ENCODE data around the gene AKAP14.
"Not testable (repeated sequence)": the region's sequence is repeated elsewhere in the genome, so short reads cannot be mapped to it uniquely, and the experiment has no call there.

AKAP14 gene

DNA sequence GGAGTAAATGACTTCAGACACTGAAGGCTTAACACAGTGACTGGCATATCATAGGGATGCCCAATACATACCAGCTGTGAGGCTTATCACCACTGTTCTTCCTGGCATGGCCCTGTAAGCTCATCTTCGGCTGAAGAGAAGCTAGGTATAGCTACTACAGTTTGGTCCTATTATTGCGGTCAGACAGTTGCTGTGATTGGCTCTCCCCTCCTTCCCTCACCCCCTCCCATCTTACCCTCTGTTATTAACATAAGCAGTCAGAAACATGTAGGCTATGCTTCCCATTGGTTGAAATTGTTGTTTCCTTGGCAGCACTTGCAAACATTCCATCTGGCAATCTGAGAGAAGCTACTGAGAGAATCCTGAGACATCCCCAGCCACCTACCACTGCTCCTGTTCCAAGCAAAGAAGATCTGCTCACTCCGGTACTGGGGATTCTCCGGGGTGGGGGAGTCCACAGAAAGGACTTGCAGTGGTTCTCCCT lies at the start of gene AKAP14:
AKAP14 (plus strand) TSS at position 51 of the 484 bp plus-strand sequence. CDS start 7,331 bp downstream, outside the sequence.
- no peak for DNase-seq

DNA sequence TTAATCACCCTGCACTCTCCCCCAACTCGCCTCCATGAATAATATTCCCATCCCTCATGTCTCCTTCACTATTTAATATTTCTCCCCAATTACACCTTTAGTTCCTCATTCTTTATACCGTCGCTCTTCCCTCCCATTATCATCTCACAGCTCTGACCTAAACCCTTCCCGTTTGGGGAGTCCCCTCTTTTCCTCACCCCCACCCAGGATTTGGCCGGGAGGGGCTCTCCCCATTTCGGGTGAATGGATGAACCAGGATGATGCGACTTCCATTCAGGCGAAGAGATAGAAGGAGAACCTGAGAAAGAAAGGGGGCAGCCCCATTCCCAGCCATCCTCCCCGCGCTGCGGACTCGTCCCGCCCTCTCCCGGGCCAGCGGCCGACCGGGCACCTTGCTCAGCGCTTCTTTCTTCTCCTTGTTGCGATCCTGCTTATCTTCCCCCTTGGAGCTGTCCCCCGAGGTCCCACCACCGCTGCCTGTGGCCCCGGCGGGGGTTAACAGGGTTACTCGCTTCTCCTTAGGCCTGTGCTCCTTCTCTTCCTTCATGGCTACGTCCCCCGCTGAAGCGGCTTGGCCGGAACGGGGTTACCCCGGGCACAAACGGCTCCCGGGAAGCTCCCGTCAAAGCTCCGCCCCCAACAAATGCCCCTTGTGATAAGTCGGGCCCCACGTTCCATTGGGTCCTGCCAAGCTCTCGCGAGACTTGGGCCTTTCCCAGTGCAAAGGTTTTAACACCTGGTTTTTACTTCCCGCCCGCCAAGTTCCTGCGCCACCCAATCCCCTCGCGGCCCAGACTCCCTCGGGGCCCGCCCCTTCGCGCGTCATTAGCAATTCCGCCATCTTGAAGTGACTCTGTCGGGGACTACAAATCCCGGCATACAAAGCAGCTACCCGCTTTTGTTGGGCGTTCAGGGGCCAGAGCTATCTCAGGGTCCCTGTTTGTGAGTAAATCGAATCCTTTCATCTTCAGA lies 43.0 kb upstream of the AKAP14 start, which contains the start of gene UPF3B:
UPF3B (minus strand) TSS at position 582 of the 972 bp plus-strand sequence; CDS start at position 547, 35 bp downstream.
- peak; percentile 97 for DNase-seq

- no peak for DNase-seq
These were observed 42.2 kb upstream of the AKAP14 start for GRCh38 chrX:119853444-119853843.

DNA sequence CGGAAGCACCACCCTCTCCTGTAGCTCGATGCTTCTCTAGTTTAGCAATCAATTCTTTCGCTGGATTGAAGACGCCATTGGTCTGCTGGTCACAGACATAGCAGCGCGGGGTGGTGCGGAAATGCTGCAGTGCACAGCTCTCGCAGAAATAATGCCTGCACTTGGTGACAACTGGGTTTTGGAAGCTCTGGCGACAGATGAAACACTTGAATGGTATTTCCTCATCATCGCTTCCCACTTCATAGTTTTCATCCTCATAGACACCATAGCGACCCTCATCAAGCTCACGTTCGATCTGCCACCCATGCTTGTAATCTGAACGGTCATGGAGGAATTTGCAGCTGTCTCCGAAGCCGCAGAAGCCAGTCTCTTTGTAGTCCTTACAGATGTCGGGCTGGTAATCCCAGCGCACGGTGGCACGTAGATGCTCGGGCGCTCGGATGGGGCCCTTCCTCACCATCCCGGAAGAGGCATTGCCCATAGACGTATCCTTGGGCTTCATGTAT lies 25.0 kb upstream of the AKAP14 start:
- DNase-seq = peak; percentile 48

DNA sequence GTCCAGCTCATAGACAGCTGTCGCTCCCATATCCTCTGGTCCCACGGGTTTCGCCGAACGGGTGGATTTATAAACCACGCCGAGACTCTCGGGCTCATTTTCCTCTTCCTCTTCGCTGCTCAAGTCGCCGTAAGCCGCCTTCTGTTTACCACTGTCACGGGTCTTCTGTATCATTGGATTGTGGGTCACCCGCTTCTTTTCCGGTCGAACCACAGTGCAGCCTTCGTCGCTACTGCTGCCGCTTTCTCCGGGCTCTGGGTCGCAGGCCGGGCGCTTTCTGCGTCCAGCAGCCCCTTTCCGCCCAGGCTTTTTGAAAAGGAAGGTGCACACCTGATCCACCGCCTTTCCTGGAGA lies 24.5 kb upstream of the AKAP14 start:
- no peak for DNase-seq

DNA sequence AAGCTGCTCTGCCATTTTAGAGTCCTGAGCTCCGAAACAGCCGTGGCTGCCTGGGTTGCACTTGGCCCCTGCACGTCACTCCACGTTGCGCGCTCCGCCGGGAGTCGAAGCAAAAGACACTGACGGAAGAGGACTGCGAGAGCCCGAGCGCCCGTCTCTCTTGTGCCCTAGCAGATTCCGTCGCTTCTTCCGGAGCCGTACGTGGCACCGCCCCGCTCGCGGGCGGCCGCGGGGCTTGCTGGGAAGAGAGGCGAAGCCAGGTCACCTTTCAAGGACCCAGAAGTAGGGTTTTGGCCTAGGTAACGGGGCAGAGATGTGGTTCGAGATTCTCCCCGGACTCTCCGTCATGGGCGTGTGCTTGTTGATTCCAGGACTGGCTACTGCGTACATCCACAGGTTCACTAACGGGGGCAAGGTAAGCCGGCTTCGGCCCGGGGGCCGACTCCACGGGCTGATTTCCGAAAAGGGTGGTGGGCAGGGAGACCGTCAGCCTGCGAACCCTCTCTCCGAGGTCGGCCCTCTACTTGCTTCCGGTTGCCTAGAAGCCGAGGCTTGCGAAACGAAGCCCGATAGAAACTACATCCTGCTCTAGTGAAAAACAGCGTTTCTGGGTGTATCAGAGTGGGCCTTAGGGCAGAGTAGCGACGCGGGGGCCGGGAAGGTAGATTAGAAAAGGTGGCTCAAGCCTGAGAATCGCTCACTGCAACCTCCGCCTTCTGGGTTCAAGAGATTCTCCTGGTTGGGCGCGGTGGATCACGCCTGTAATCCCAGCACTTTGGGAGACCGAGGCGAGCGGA lies 23.9 kb upstream of the AKAP14 start, which contains the start of the genes NDUFA1 and RNF113A:
NDUFA1 (plus strand) TSS at position 234 of the 797 bp plus-strand sequence; CDS start at position 314, 80 bp downstream.
RNF113A (minus strand) TSS at position 135 of the 797 bp plus-strand sequence; CDS start at position 15, 120 bp downstream.
- peak; percentile 81 for DNase-seq

- DNase-seq = no peak
These were observed 17.0 kb upstream of the AKAP14 start for GRCh38 chrX:119878740-119879139.

DNA sequence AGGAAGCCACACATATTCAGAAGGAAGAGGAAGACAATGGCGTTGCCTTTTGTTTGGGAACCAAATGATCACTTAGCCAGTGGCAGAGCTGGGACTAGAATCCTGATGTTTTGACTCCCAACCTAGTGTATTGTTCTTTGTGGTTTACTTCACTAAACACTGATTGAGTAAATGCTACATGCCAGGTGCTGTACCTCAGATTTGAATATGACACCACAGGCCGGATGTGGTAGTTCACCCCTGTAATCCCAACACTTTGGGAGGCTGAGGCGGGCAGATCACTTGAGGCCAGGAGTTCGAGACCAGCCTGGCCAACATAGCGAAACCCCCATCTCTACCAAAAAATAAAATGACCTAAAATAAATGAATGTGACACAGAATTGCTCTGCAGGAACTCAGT lies 15.6 kb upstream of the AKAP14 start:
- no peak for DNase-seq

GRCh38 chrX:119880552-119881437 lies 14.9 kb upstream of the AKAP14 start:
- DNase-seq = peak; percentile 52

DNA sequence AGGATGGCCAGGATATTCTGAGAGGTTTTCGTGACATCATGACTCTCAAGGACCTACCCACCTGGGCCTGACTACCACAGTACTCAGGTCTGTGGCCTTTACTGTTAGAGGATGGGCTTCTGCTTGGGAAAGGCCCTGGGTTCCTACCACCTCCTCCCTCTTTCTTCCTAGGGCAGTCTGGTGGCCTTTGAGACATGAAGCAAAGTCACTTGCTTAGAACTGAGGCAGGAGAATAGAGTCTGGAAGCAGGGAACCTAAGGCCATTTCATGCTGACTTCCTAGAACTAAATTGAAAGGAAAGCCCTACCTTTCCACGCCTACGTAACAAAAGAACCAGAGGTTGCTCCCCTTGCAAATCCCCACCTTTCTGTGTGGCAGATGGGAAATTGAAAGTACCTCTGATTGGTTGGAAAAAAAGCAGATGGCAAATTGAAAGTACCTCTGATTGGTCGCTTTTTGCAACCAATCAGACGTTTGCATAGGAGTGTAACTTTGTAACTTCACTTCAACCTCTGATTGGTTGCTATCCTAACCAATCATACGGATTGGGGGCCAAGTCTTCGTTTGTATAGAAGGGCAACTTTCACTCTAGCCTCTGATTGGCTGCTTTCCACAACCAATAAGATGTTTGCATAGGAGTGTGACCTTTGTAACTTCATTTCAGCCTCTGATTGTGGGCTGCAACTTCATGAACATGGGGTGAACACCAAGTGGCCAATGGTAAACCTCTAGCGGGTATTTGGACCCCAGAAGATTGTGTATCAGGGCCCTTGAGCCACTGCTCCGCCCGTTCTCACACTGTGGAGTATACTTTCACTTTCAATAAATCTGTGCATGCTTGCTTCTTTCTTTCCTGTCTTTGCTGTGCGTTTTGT lies 9.9 kb upstream of the AKAP14 start:
- DNase-seq = peak; percentile 3

GRCh38 chrX:119887721-119888425 lies 7.8 kb upstream of the AKAP14 start:
- no peak for DNase-seq

DNA sequence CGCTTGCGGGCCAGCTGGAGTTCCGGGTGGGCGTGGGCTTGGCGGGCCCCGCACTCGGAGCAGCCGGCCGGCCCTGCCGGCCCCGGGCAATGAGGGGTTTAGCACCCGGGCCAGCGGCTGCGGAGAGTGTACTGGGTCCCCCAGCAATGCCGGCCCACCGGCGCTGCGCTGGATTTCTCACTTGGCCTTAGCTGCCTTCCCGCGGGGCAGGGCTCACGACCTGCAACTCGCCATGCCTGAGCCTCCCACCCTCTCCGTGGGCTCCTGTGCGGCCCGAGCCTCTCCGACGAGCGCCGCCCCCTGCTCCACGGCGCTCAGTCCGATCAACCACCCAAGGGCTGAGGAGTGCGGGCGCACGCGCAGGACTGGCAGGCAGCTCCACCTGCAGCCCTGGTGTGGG lies 5.1 kb upstream of the AKAP14 start:
- not testable (repeated sequence) for DNase-seq

GRCh38 chrX:119891961-119892692 lies 3.6 kb upstream of the AKAP14 start:
- DNase-seq = not testable (repeated sequence)

DNA sequence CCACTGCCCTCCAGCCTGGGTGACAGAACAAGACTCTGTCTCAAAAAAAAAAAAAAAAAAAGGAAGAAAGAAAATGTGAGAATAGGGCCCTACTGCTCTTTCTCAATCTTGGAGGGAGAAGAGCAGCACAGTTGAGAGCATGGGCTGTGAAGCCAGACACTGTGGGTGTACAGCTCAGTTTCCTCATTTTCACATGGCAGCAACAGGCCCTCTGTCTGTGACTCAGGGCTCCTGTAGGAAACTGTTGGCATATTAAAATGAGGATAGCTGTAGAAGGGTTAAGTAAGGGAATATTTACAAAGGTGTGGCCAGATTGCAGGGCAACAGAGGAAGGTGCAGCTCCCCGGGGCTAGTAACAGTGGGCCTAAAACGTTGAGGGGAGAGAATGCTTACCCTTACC lies 3.4 kb downstream of the AKAP14 start:
- peak; percentile 89 for DNase-seq

DNA sequence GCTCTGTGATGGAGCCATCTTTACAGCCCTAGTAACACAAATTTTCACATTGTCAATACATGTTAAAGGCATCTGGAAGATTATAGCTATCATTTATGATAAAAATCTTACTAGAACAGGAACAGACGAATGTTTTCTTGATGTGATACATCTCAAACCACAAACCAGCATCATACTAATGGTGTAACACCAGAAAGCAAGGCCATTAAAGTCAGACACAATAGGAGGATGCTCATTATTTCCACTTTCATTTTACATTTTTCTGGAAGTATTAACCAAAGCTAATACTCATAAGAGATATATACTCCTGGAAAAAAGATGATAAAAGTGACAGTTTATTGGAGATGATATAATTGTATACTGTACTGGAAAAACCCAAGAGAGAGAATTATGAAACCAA lies 5.3 kb downstream of the AKAP14 start:
- no peak for DNase-seq

DNA sequence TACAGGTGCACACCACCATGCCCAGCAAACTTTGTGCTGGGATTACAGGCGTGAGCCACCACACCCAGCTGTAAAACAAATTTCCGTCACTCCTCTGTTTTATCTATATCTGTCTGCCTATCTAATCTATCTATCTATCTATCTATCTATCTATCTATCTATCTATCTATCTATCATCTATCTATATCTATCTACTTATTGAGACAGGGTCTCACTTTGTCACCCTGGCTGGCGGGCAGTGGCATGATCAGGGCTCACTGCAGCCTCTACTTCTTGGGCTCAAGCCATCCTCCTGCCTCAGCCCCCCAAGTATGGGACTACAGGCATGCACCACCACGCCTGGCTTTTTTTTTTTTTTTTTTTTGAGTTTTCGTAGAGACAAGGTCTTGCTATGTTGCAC lies 20.6 kb downstream of the AKAP14 start:
- DNase-seq = no peak

- no peak for DNase-seq
These were observed 22.2 kb downstream of the AKAP14 start for GRCh38 chrX:119917877-119918276.

- no peak for DNase-seq
These were observed 24.3 kb downstream of the AKAP14 start for GRCh38 chrX:119919835-119920585.

- DNase-seq = not testable (repeated sequence)
These were observed 26.7 kb downstream of the AKAP14 start for GRCh38 chrX:119922391-119922790.

All from MV-4-11 (cell line).